NCI-H526 (cell line): ENCODE data around the gene DNAJC16.

ENCODE experiments used
- DNase-seq, 2 experiments: peaks; one replicate each; lab custom pipeline; 2025; lab: John Stamatoyannopoulos, UW

Gene DNAJC16

DNA sequence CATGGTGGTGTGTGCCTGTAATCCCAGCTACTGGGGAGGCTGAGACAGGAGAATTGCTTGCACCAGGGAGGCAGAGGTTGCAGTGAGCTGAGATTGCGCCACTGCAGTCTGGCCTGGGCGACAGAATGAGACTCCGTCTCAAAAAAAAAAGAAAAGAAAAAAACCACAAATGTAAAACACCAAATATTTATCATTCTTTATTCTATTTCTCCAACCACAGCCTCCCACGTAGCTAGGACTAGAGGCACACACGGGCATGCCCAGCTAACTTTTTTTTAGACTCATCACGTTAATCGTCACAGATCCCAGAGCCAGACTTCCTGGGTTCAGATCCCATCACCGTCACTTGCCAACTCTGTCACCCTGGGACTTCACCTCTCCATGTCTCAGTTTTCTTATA lies 13.5 kb downstream of the DNAJC16 start:
- DNase-seq: no peak

DNA sequence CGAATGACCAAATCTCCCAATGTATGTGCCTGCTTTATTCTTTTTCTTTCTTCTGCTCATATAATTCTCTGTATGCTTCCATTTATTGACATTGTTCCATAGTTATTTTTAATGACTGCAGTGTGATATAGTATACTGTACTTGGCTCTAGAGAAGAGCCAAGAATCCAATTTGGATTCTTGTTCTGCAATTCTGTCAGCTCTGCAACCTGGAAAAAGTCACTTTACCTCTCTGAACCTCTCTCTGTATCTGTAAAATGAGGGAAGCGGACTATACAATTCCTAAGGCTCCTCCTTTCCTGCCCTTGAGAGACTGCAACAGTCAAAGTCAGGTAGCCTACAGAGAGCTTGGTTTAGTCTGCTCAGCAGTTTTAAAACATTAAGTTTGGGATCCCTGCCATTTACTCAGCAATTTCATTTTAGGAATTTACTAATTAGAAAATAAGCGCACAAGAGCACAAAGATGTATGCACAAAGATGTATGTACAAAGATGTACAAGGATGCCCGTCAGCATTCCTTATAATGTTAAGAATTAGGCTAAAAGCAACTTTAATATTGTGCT lies 14.7 kb downstream of the DNAJC16 start:
- no peak for DNase-seq

DNA sequence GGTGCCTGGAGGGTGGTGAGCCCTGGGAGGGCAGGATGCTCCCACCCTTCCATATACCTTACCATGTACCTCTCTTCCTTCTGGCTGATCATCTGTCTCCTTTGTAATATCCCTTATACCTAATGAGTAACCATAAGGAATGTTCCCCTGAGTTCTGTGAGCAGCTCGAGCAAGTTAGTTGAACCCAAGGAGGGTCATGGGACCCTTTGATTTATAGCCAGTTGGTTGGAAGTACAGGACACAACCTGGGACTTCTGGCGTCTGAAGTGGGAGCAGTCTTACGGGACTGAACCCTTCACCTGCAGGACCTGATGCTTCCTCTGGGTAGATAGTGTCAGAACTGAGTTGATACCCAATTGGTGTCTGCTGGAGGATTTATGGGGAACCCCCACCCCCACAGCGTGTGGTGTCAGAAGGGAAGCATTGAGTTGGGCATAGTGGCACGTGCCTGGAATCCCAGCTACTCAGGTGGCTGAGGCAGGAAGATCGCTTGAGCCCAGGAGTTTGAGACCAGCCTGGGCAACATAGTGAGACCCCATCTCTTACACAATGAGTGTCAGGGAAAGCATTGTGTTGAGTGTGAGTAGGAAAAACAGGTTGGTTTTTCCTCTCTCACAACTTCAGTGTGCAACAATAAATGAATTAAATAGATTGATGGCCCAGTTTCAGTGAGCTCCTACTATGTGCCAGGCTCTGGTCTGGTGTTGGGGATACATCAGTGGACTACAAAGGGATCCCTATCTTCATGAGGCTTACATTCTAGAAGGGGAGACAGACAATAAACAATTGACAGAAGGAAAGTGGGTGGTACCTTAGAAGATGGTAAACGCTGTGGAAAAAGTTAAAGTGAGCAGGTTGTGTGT lies 16.0 kb downstream of the DNAJC16 start:
- no peak for DNase-seq

GRCh38 chr1:15543251-15543588 lies 16.6 kb downstream of the DNAJC16 start:
- no peak for DNase-seq

- DNase-seq: no peak
Observed at GRCh38 chr1:15543589-15544568, 17.2 kb downstream of the DNAJC16 start.

DNA sequence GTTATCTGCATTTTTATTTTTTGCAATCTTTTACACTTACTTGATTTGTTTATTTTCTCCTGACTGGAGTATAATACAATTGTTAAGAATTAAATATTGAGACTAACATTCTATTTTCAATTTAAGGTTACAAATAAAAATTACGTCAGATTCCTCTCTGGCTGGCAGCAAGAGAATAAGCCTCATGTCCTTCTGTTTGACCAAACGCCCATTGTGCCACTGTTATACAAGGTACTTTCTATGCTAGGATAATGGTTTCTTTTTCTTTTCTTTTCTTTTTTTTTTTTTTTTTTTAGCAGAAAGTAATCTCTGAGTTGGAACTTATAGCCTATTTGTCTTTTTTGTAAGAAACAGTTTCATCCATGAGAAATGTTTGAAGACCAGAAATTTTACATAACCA lies 20.0 kb downstream of the DNAJC16 start:
- no peak for DNase-seq

DNA sequence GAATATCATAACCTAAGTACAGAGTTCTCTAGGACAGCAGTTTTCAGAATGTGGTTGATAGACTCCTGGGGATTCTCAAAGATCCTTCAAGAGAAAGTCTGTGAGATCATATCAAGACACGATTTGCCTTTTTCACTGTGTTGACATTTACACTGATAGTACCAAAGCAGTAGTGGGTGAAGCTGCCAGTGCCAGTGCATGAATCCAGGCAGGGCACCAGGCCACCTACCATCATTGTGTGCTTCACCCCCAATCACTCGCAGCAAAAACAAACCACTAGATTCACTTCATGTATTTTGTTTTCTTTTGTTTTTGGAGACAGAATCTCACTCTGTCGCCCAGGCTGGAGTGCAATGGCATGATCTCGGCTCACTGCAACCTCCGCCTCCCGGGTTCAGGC lies 23.9 kb downstream of the DNAJC16 start:
- DNase-seq: no peak

DNA sequence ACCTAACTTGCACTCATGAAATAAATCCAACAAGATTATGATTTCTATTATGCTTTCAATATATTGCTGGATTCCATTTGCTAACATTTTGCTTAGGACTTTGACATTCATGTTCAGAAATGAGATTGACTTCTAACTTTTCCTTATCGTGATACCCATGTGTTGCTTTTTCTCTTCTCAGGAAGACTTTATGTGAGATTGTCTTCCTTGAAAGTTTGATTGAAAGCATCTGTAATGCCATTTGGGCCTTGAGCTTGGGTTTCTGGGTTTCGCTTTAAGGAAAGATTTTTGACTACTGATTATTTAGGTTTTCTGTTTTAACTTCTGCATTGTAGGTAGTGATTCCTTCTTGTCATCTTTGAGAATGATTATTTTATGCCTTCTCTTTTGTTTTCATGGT lies 30.4 kb downstream of the DNAJC16 start:
- no peak for DNase-seq

- no peak for DNase-seq
Observed at GRCh38 chr1:15557594-15557993, 30.9 kb downstream of the DNAJC16 start.

DNA sequence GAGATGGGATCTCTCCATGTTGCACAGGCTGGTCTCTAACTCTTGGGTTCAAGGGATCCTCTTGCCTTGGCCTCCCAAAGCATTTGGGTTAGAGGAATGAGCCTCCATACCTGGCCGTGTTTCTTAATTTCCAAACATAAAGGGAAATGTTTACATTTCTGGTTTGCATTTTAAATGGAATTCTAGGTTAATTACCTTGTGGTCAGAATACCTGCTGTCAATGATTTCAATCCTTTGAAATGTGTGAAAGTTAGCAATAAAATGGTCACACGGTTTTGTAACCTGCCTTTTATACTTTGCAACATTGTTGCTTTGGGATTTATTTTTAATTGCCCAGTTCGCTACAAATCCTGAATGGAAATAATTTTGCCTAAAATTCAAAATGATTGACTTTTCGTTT lies 31.9 kb downstream of the DNAJC16 start:
- DNase-seq: no peak

DNA sequence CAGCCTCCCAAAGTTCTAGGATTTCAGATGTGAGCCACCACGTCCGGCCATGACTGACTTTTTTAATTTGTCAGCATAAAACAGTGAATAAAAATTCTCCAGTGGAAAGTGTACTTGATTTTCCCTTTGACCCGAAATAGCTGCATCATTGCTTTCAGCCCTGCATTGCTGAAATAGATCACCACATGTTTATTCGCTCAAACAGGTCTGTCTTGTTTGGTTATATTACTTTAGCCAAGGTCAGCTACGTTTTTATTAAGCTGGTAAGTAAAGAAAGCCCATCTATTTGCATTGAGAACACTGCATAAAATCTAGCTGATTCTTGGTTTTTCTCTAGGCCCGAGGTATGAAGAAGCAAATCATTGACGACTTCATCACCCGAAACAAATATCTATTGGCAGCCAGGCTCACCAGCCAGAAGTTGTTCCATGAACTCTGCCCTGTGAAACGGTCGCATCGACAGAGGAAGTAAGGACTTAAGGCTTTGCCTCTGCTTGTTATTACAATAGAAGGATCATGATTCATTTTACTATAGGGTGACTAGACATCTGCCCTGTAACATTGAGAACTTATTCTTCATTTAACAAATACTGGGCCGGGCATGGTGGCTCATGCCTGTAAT lies 32.7 kb downstream of the DNAJC16 start:
- DNase-seq: no peak

DNA sequence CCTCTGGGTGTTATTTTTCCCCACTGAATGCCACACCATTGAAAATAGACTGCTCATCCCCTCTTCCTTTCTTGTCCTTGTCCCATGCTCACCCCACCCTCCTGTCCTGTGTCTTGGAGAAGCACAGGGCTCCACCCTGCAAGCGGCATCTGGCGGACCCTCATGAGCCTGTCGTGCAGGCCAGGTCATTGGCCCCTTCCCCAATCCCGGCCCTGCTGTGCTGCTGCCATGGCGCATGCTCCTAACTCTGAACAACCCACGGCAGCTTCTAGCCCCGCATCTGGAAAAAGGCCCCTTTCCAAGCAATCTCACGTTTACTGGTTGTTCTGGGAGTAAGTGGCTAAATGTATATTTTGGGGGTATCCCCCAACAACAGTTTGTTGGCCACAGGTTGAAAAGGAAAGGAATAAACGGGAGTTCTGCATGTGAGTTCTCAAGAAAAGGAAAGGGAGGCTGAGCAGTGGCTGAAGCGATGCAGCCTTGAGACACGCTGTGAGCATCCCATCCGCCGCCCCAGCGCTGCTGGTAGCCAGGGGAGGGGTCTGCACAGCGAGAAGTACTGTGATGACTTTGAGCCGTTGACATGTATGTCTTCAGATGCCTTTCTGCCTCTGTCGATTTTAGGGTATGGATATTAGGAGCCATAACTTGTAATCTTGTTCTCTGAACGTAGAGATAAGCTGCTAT lies 41.9 kb downstream of the DNAJC16 start:
- no peak for DNase-seq

GRCh38 chr1:15570861-15571260 lies 44.2 kb downstream of the DNAJC16 start:
- DNase-seq: no peak

- no peak for DNase-seq
Observed at GRCh38 chr1:15571266-15571665, 44.6 kb downstream of the DNAJC16 start.

- DNase-seq: no peak
Observed at GRCh38 chr1:15573477-15573876, 46.8 kb downstream of the DNAJC16 start.

DNA sequence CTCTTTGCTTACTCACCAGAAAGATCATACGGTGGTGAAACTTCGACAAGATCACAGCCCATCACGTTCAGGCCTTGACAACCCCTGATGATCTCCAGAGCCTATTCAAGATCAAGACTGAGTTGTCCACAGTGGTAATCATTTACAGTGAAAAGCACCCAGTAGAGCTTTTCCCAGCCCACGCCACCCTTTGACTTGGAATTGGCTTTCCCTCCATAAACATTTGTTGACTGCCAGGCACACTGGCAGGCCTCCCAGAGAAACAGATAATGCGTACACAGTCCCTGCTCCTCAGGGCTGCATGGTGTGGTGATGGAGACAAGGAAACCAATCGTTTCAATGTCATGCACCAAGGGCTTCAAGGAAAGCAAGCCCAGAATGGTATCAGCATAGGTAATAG lies 48.1 kb downstream of the DNAJC16 start:
- no peak for DNase-seq

DNA sequence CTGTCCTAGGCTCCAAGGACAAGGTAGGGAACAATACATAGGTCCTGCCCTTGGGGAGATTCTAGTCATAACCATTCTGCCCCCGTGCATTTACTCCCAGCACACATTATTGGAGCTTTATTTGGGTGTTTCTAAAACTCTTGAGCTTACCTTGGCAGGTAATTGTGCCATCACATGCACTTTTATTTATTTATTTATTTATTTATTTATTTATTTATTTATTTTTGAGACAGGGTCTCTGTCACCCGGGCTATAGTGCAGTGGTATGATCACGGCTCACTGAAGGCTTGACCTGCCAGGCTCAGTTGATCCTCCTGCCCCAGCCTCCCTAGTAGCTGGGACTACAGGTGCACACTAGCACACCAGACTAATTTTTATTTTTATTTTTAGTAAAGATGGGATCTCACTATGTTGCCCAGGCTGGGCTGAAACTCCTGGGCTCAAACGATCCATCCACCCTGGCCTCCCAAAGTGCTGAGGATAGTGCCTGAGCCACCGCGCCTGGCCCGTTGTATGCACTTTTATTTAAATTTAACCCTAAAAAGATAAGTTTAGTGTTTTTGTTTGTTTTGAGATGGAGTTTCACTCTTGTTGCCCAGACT lies 49.0 kb downstream of the DNAJC16 start:
- no peak for DNase-seq

DNA sequence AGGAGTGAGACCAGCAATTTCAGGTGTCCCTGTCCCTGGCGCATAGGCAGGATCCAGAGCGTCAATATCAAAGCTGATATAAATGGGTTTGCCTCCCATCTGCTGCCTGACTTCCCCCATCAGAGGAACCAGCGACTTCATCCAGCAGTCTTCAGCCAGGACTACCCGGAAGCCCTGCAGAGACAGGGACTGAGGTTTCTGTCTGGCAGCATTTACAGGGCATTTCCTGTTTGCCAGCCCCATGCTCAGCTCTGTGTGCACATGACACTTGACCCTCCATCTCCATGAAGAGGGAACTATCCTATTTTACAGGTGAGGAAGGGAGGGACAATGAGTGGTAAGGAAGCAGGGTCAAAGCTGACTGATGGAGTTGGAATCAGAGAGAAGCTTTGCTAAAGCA lies 51.0 kb downstream of the DNAJC16 start:
- no peak for DNase-seq

DNA sequence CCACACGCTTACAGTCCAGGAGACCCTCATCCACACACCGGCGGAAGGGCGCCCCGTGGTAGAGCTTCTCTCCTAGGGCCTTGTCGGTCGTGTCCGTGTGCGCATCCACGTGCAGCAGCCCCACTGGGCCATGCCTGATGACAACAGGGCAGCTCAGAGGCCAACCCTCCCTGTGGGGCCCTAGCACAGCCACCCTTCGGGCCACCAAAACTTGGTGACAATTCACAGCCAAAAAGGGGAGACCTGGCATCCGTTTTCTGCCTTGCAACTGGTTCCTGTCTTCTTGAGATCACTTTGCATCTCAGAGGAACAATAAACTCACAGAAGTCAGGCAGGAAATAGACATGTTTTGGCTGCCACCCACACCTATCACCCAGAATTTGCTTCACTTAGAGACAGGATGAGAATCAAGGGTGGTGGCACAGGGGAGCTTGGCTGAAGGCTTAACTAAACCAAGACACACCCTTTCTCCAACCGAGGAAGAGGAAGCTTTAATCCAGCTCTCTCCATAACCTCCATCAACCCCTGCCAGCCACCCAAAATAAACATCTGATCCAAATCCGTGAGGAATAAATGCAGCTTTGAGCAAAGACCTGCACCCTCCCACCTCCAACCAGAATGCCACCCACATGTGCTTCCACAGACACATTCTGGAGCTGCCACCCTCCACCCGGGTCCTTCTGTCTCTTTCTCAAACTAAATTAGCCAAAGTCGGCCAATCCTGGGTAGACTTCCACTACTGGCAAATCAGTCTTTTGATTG lies 52.5 kb downstream of the DNAJC16 start:
- DNase-seq: no peak

- no peak for DNase-seq
Observed at GRCh38 chr1:15579683-15580047, 53.0 kb downstream of the DNAJC16 start.
